GM20431 (cell line): ENCODE measurements around the gene NAPSA.
"Not testable (repeated sequence)": the region's sequence is repeated elsewhere in the genome, so short reads cannot be mapped to it uniquely, and the experiment has no call there.

ENCODE experiments used
- in situ Hi-C: fragments of 300-500 bp; cut with MseI, MboI; formaldehyde crosslinking; loops from one replicate; pipeline ENCODE4 v1.15.0; 2020; ENCODE audit warnings: low sequenced_read_pairs; ENCODE audit not compliant: unreplicated experiment

Gene NAPSA

GRCh38 chr19:50362030-50362412, 3.4 kb downstream of the NAPSA start:
- in situ Hi-C loops: loop anchor here (25.0 kb wide), 1 partner anchor 425 kb away; the partner anchor contains the start of gene ACP4

GRCh38 chr19:50361290-50362029, 4.0 kb downstream of the NAPSA start:
- in situ Hi-C loops: loop anchor here (25.0 kb wide), 1 partner anchor 426 kb away; the partner anchor contains the start of gene ACP4

DNA sequence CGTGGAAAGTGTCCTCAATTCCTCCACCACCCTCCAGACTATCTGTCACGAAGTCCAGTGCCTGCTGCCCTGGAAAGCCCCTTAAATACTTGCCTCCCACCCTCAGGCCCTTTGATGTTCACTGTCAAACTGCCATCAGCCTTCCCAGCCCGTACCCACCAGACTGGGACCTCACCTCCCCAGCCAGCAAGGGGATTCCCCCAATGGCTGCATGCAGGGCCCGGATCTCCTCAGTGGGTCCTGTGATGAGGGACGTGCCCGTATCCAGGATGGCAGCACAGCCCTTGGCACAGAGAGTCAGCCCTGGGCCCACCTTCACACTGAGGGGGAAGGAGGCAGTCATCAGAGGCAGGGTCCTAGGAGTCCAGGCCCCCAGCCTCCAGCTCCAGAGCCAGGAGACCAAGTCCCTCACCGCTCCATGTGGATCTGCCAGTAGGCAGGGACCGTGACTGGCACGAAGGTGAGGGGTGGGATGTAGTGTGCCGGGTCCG, 6.1 kb downstream of the NAPSA start:
- in situ Hi-C loops: loop anchor here (25.0 kb wide), 1 partner anchor 428 kb away; the partner anchor contains the start of gene ACP4

GRCh38 chr19:50358483-50359327, 6.7 kb downstream of the NAPSA start:
- in situ Hi-C loops: loop anchor here (25.0 kb wide), 1 partner anchor 429 kb away; the partner anchor contains the start of gene ACP4

DNA sequence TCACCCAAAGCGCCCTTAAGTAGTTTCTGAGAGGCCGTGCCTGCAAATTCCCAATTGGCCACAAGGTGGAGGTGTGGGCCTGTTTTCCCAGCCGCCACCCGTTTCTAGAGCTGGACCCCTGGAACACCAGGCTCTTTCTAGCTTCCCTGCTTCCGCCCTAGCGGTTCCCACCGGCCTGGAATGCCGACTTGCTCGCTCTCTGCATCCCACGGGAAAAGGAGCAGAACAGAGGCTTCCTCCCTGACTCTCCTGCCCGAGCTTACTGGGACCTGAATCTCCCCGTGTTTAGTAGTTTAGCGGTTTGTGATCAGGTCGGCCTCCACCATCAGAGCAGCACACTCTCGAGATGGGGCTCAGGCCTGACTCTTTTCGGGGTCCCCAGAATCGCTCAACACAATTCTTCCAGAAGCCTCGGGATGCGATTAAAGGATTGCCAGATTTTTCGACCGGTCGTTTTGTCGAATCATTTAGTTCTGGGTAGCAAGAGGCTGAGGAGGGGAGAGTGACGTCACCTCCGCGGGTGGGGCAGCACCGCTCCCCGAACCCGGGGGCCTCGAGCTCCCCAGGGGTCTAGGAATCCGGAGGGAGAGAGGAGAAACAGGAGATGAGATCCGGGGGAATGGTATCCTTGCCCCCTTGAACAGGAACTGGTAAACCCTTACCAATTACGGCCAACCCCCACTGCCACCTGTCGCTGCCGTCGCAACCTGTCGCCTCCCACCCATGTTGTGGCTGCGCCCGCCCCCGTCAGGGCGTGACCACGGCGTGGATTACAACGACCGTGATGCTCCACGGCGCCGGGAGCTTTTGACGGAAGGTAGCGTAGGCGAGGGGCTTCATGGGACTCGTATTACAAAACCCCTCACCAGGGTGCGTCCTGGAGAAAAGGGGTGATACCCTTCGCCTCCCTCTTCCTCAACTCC, 8.0 kb downstream of the NAPSA start:
- in situ Hi-C loops: loop anchor here (25.0 kb wide), 1 partner anchor 430 kb away; the partner anchor contains the start of gene ACP4

DNA sequence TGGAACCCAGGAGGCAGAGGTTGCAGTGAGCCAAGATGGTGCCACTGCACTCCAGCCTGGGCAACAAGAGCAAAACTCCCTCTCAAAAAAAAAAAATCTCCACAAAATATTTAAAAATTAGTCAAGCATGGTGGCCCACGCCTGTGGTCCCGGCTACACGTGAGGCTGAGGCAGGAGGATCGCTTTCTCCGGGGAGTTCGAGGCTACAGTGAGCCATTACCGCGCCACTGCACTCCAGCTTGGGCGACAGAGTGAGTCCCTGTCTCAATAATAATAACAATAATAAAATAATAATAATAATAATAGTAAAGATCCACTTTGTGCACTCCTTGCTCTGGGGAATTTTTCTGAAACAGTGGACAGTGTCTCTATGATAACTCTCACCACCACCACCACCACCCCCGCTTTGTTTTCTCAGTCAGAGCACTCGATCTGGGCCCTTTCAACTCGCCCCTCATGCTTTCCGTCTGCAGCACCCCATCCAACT, 8.7 kb downstream of the NAPSA start:
- in situ Hi-C loops: loop anchor here (25.0 kb wide), 1 partner anchor 431 kb away; the partner anchor contains the start of gene ACP4

GRCh38 chr19:50353487-50353880, 12.0 kb downstream of the NAPSA start:
- in situ Hi-C loops: loop anchor here (25.0 kb wide), 1 partner anchor 434 kb away; the partner anchor contains the start of gene ACP4

GRCh38 chr19:50352242-50352641, 13.2 kb downstream of the NAPSA start:
- in situ Hi-C loops: loop anchor here (25.0 kb wide), 1 partner anchor 435 kb away; the partner anchor contains the start of gene ACP4

GRCh38 chr19:50349277-50350057, 16.0 kb downstream of the NAPSA start:
- in situ Hi-C loops: loop anchor here (25.0 kb wide), 1 partner anchor 438 kb away; the partner anchor contains the start of gene ACP4

GRCh38 chr19:50347089-50347581, 18.3 kb downstream of the NAPSA start:
- in situ Hi-C loops: not testable (repeated sequence)

- in situ Hi-C loops: no loop called here
Observed at GRCh38 chr19:50344661-50345318, 20.6 kb downstream of the NAPSA start.

GRCh38 chr19:50341091-50341564, 24.3 kb downstream of the NAPSA start:
- in situ Hi-C loops: no loop called here

DNA sequence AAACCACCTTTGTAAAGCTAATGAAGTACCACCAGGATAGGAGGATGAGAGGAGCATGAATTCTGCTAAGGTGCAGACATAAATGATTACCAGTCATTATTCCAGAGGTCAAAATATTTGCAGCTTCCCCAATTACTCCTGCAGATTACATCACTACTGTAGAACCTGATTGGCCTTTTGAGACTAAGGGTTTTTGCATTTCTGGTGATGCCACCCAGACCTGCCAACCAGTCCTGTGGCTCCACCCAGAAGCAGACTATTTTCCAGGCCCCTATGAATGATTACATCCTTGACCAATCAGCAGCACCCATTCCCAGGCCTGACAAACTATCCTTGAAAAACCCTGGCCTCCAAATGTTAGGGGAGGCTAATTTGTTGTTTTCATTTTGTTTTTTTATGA, 25.1 kb downstream of the NAPSA start:
- in situ Hi-C loops: no loop called here

GRCh38 chr19:50337031-50337430, 28.4 kb downstream of the NAPSA start:
- in situ Hi-C loops: not testable (repeated sequence)

- in situ Hi-C loops: no loop called here
Observed at GRCh38 chr19:50334741-50335421, 30.6 kb downstream of the NAPSA start.

GRCh38 chr19:50333737-50334617, 31.5 kb downstream of the NAPSA start:
- in situ Hi-C loops: no loop called here
